ENCODE results near the gene ESX1.
"Not testable (repeated sequence)": the region's sequence is repeated elsewhere in the genome, so short reads cannot be mapped to it uniquely, and the experiment has no call there.

The ESX1 gene

GRCh38 chrX:104254442-104255115, at the start of gene ESX1:
Gene ESX1, minus strand, starts transcription at chrX:104254933. Its CDS starts 84 bp downstream, at chrX:104254849.
- DNase-seq = no peak

- DNase-seq = no peak
Measured at GRCh38 chrX:104295636-104296035, 40.9 kb upstream of the ESX1 start.

GRCh38 chrX:104288961-104289360, 34.2 kb upstream of the ESX1 start:
- DNase-seq = no peak

GRCh38 chrX:104288269-104288668, 33.5 kb upstream of the ESX1 start:
- DNase-seq = no peak

GRCh38 chrX:104285201-104285600, 30.5 kb upstream of the ESX1 start:
- DNase-seq = no peak

GRCh38 chrX:104284507-104284906, 29.8 kb upstream of the ESX1 start:
- DNase-seq = no peak

- DNase-seq = no peak
Measured at GRCh38 chrX:104282166-104282725, 27.5 kb upstream of the ESX1 start.

GRCh38 chrX:104281564-104281963, 26.8 kb upstream of the ESX1 start:
- no peak for DNase-seq

- DNase-seq = no peak
Measured at GRCh38 chrX:104280609-104281008, 25.9 kb upstream of the ESX1 start.

- no peak for DNase-seq
Measured at GRCh38 chrX:104270916-104271512, 16.3 kb upstream of the ESX1 start.

- DNase-seq = no peak
Measured at GRCh38 chrX:104270212-104270611, 15.5 kb upstream of the ESX1 start.

GRCh38 chrX:104255465-104255864, 732 bp upstream of the ESX1 start:
- no peak for DNase-seq

GRCh38 chrX:104253567-104254441, 929 bp downstream of the ESX1 start:
- no peak for DNase-seq

GRCh38 chrX:104250470-104250869, 4.3 kb downstream of the ESX1 start:
- DNase-seq = no peak

GRCh38 chrX:104230060-104230459, 24.7 kb downstream of the ESX1 start:
- not testable (repeated sequence) for DNase-seq

GRCh38 chrX:104211187-104211586, 43.5 kb downstream of the ESX1 start:
- DNase-seq = no peak

GRCh38 chrX:104205548-104205947, 49.2 kb downstream of the ESX1 start:
- DNase-seq = no peak
